ENCODE results near the gene USP40. TPM values are rescaled to one million over a fixed set of nuclear protein-coding genes. Genes with fewer than 3 reads are reported as not detected.

USP40 gene
- total and polyA plus RNA-seq, 2 experiments from 2014 or later: 5.7 to 11.7 TPM

DNA sequence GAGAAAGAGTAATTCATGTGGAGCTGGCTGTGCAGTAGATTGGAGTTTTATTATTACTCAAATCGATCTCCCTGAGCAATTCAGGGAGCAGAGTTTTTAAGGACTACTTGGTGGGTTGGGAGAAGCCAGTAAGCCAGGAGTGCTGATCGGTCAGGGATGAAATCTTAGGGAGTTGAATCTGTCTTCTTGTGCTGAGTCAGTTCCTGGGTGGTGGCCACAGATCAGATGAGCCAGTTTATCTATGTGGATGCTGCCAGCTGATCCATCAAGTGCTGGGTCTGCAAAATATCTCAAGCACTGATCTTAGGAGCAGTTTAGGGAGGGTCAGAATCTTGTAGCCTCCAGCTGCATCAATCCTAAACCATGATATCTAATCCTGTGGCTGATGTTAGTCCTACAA, 33.8 kb upstream of the USP40 start:
- Histone ChIP-seq H2AFZ (no peak overlapping the region), H3K4me3 (no peak overlapping the region), H3K4me1 (ENCODE audit: insufficient read depth) (no peaks in the 10 kb centered on the region), H3K36me3 (ENCODE audit: insufficient read depth) (no peaks in the 10 kb centered on the region), H3K4me2 (no peak overlapping the region), H3K79me2 (replicated peaks; ENCODE audit: insufficient read depth) (no peaks in the 10 kb centered on the region), H3K9me2 (ENCODE audit: insufficient read depth) (no peaks in the 10 kb centered on the region; the same call in 1 of the 2 replicates), H3F3A (replicated peaks; ENCODE audit: low read depth) (no peaks in the 10 kb centered on the region), H3K27me3 (ENCODE audit: insufficient read depth) (no peaks in the 10 kb centered on the region), H4K20me1 (replicated peaks; ENCODE audit: insufficient read depth) (no peaks in the 10 kb centered on the region), H3K27ac (ENCODE audit: low read depth) (no peak overlapping the region)
- Mint-ChIP-seq H3K27ac (no peak overlapping the region), H3K4me3 (no peak overlapping the region), H3K27me3 (ENCODE audit: insufficient read depth, low read depth, poor library complexity) (no peaks in the 10 kb centered on the region), H3K4me1 (no peaks in the 10 kb centered on the region), H3K36me3 (ENCODE audit: low read depth) (no peaks in the 10 kb centered on the region), H3K9me3 (peaks cover 17% of the 10 kb centered on the region)
- DNase-seq (ENCODE audit: low spot score) (no peak), ATAC-seq (no peak)
- TF ChIP-seq EZH2phosphoT487 (IDR thresholded peaks at IDR 0.05; ENCODE audit: unreplicated experiment): no peak
- no peak for TF ChIP-seq EZH2 (IDR thresholded peaks at IDR 0.05; ENCODE audit: low read depth, unreplicated experiment)
- TF ChIP-seq, protein P1, sequence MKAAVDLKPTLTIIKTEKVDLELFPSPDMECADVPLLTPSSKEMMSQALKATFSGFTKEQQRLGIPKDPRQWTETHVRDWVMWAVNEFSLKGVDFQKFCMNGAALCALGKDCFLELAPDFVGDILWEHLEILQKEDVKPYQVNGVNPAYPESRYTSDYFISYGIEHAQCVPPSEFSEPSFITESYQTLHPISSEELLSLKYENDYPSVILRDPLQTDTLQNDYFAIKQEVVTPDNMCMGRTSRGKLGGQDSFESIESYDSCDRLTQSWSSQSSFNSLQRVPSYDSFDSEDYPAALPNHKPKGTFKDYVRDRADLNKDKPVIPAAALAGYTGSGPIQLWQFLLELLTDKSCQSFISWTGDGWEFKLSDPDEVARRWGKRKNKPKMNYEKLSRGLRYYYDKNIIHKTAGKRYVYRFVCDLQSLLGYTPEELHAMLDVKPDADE (IDR thresholded peaks at IDR 0.05): no peak
- TF ChIP-seq, protein P2, sequence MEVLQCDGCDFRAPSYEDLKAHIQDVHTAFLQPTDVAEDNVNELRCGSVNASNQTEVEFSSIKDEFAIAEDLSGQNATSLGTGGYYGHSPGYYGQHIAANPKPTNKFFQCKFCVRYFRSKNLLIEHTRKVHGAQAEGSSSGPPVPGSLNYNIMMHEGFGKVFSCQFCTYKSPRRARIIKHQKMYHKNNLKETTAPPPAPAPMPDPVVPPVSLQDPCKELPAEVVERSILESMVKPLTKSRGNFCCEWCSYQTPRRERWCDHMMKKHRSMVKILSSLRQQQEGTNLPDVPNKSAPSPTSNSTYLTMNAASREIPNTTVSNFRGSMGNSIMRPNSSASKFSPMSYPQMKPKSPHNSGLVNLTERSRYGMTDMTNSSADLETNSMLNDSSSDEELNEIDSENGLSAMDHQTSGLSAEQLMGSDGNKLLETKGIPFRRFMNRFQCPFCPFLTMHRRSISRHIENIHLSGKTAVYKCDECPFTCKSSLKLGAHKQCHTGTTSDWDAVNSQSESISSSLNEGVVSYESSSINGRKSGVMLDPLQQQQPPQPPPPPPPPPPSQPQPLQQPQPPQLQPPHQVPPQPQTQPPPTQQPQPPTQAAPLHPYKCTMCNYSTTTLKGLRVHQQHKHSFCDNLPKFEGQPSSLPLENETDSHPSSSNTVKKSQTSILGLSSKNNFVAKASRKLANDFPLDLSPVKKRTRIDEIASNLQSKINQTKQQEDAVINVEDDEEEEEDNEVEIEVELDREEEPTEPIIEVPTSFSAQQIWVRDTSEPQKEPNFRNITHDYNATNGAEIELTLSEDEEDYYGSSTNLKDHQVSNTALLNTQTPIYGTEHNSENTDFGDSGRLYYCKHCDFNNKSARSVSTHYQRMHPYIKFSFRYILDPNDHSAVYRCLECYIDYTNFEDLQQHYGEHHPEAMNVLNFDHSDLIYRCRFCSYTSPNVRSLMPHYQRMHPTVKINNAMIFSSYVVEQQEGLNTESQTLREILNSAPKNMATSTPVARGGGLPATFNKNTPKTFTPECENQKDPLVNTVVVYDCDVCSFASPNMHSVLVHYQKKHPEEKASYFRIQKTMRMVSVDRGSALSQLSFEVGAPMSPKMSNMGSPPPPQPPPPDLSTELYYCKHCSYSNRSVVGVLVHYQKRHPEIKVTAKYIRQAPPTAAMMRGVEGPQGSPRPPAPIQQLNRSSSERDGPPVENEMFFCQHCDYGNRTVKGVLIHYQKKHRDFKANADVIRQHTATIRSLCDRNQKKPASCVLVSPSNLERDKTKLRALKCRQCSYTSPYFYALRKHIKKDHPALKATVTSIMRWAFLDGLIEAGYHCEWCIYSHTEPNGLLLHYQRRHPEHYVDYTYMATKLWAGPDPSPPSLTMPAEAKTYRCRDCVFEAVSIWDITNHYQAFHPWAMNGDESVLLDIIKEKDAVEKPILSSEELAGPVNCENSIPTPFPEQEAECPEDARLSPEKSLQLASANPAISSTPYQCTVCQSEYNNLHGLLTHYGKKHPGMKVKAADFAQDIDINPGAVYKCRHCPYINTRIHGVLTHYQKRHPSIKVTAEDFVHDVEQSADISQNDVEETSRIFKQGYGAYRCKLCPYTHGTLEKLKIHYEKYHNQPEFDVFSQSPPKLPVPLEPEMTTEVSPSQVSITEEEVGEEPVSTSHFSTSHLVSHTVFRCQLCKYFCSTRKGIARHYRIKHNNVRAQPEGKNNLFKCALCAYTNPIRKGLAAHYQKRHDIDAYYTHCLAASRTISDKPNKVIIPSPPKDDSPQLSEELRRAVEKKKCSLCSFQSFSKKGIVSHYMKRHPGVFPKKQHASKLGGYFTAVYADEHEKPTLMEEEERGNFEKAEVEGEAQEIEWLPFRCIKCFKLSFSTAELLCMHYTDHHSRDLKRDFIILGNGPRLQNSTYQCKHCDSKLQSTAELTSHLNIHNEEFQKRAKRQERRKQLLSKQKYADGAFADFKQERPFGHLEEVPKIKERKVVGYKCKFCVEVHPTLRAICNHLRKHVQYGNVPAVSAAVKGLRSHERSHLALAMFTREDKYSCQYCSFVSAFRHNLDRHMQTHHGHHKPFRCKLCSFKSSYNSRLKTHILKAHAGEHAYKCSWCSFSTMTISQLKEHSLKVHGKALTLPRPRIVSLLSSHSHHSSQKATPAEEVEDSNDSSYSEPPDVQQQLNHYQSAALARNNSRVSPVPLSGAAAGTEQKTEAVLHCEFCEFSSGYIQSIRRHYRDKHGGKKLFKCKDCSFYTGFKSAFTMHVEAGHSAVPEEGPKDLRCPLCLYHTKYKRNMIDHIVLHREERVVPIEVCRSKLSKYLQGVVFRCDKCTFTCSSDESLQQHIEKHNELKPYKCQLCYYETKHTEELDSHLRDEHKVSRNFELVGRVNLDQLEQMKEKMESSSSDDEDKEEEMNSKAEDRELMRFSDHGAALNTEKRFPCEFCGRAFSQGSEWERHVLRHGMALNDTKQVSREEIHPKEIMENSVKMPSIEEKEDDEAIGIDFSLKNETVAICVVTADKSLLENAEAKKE (CRISPR knock-in tag; IDR thresholded peaks at IDR 0.05): no peak
- TF ChIP-seq, protein P3, sequence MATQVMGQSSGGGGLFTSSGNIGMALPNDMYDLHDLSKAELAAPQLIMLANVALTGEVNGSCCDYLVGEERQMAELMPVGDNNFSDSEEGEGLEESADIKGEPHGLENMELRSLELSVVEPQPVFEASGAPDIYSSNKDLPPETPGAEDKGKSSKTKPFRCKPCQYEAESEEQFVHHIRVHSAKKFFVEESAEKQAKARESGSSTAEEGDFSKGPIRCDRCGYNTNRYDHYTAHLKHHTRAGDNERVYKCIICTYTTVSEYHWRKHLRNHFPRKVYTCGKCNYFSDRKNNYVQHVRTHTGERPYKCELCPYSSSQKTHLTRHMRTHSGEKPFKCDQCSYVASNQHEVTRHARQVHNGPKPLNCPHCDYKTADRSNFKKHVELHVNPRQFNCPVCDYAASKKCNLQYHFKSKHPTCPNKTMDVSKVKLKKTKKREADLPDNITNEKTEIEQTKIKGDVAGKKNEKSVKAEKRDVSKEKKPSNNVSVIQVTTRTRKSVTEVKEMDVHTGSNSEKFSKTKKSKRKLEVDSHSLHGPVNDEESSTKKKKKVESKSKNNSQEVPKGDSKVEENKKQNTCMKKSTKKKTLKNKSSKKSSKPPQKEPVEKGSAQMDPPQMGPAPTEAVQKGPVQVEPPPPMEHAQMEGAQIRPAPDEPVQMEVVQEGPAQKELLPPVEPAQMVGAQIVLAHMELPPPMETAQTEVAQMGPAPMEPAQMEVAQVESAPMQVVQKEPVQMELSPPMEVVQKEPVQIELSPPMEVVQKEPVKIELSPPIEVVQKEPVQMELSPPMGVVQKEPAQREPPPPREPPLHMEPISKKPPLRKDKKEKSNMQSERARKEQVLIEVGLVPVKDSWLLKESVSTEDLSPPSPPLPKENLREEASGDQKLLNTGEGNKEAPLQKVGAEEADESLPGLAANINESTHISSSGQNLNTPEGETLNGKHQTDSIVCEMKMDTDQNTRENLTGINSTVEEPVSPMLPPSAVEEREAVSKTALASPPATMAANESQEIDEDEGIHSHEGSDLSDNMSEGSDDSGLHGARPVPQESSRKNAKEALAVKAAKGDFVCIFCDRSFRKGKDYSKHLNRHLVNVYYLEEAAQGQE (IDR thresholded peaks at IDR 0.05; ENCODE audit: unreplicated experiment): no peak
- no peak for TF ChIP-seq NANOG (IDR thresholded peaks at IDR 0.05; ENCODE audit: borderline replicate concordance)
- TF ChIP-seq JUNB (IDR thresholded peaks at IDR 0.05; ENCODE audit: unreplicated experiment): no peak
- TF ChIP-seq POLR2AphosphoS5 (IDR thresholded peaks at IDR 0.05; ENCODE audit: low read depth): no peak
- no peak for TF ChIP-seq ZNF331 (CRISPR knock-in tag; IDR thresholded peaks at IDR 0.05; ENCODE audit: low read depth)
- no peak for TF ChIP-seq STAT1 (IDR thresholded peaks at IDR 0.05; ENCODE audit: unreplicated experiment)
- TF ChIP-seq CREB1 (CRISPR knock-in tag; IDR thresholded peaks at IDR 0.05; ENCODE audit: low read depth): no peak
- TF ChIP-seq, protein P4, sequence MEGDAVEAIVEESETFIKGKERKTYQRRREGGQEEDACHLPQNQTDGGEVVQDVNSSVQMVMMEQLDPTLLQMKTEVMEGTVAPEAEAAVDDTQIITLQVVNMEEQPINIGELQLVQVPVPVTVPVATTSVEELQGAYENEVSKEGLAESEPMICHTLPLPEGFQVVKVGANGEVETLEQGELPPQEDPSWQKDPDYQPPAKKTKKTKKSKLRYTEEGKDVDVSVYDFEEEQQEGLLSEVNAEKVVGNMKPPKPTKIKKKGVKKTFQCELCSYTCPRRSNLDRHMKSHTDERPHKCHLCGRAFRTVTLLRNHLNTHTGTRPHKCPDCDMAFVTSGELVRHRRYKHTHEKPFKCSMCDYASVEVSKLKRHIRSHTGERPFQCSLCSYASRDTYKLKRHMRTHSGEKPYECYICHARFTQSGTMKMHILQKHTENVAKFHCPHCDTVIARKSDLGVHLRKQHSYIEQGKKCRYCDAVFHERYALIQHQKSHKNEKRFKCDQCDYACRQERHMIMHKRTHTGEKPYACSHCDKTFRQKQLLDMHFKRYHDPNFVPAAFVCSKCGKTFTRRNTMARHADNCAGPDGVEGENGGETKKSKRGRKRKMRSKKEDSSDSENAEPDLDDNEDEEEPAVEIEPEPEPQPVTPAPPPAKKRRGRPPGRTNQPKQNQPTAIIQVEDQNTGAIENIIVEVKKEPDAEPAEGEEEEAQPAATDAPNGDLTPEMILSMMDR (conservative IDR thresholded peaks at IDR 0.05; ENCODE audit: low read depth in 2 of 2): no peak
- TF ChIP-seq ZNF114 (CRISPR knock-in tag; IDR thresholded peaks at IDR 0.05): no peak

All from GM23338 (cell line).